22Rv1 (cell line): ENCODE results near the gene NOL7.

Experiments
- CTCF ChIP-seq: fragments of 450-650 bp; IDR thresholded peaks from 2 replicates; pipeline ENCODE4 v1.5.1; 2017; ENCODE audit warnings: mild to moderate bottlenecking
- ZFX ChIP-seq: fragments of 450-650 bp; IDR thresholded peaks from 2 replicates; pipeline ENCODE4 v1.6.1; 2017; ENCODE audit warnings: antibody characterized with exemption, borderline replicate concordance

DNA sequence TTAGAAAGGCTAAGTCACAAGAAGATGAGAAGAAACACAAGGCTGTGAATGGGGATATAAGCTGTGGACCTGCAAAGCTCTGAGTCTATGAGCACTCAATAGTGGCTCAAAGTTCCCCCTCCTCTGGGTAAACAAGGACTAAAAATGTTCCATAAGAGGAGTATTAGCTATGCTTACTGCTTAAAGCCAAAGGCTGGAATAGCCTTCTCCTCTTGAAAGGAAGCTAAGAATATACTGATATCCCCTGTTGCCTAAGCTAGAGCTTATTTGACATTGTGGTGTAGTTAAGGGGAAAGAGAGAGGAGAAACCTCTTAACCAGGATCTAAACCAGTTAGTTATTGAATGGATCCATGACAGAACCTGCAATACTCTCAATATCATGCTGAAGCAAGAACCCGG, 45.8 kb downstream of the NOL7 start:
- TF ChIP-seq CTCF (no peak), ZFX (no peak)
